Liver (tissue), 9 donors: ENCODE data around the gene KRTAP17-1. TPM values are rescaled to one million over a fixed set of nuclear protein-coding genes. Genes with fewer than 3 reads are reported as not detected.

Experiments used
- DNase-seq: peaks from one replicate; pipeline ENCODE4 v3.0.0-alpha.2; 2017; ENCODE audit warnings: low spot score
- H3K27ac ChIP-seq, 2 donors: one replicate each; pipeline ENCODE4 v1.7.0; 2013; ENCODE audit warnings: inconsistent platforms in 2 of 2, low read length in 2 of 2, control low read depth in 1 of 2, low read depth in 1 of 2, mild to moderate bottlenecking in 1 of 2
- H3K27me3 ChIP-seq, 4 donors: one replicate each; pipeline versions ENCODE4 v1.6.1 to v1.7.0; 2013; ENCODE audit warnings: low read length in 3 of 4, inconsistent platforms in 1 of 4, mild to moderate bottlenecking in 1 of 4, moderate library complexity in 1 of 4; ENCODE audit not compliant: control insufficient read depth in 4 of 4, insufficient read depth in 4 of 4
- H3K36me3 ChIP-seq, 4 donors: one replicate each; pipeline versions ENCODE4 v1.6.1 to v1.7.0; 2013; ENCODE audit warnings: low read length in 3 of 4, mild to moderate bottlenecking in 3 of 4, low read depth in 1 of 4, moderate library complexity in 1 of 4; ENCODE audit not compliant: control insufficient read depth in 4 of 4, insufficient read depth in 3 of 4
- H3K4me1 ChIP-seq, 4 donors: one replicate each; pipeline versions ENCODE4 v1.6.1 to v1.7.0; 2013; ENCODE audit warnings: low read length in 3 of 4, mild to moderate bottlenecking in 3 of 4, moderate library complexity in 1 of 4; ENCODE audit not compliant: control insufficient read depth in 4 of 4, insufficient read depth in 4 of 4
- H3K4me3 ChIP-seq, 3 donors: one replicate each; pipeline versions ENCODE4 v1.6.1 to v1.7.0; 2013; ENCODE audit warnings: low read length in 3 of 3, control low read depth in 1 of 3, low read depth in 1 of 3, mild to moderate bottlenecking in 1 of 3
- H3K9ac ChIP-seq, 2 donors: one replicate each; pipeline ENCODE4 v1.7.0; 2013; ENCODE audit warnings: low read length in 2 of 2, mild to moderate bottlenecking in 2 of 2, moderate library complexity in 2 of 2, control low read depth in 1 of 2, low read depth in 1 of 2
- H3K9me3 ChIP-seq, 4 donors: one replicate each; pipeline versions ENCODE4 v1.6.1 to v1.7.0; 2013; ENCODE audit warnings: low read length in 3 of 4; ENCODE audit not compliant: control insufficient read depth in 4 of 4
- ATF3 ChIP-seq: IDR thresholded peaks from 2 replicates; pipeline ENCODE4 v1.6.1; 2016; ENCODE audit warnings: antibody characterized with exemption
- CTCF ChIP-seq: fragments of 150-350 bp; IDR thresholded peaks from 2 replicates; pipeline ENCODE4 v1.5.1; 2017; ENCODE audit warnings: improper control_type of control experiment, low read depth, low read length; ENCODE audit not compliant: missing input control
- FOXA1 ChIP-seq: IDR thresholded peaks from 2 replicates; pipeline ENCODE4 v1.6.1; 2016; ENCODE audit warnings: antibody characterized with exemption
- FOXA2 ChIP-seq: IDR thresholded peaks from 2 replicates; pipeline ENCODE4 v1.6.1; 2016; ENCODE audit warnings: antibody characterized with exemption
- GABPA ChIP-seq, 2 donors: IDR thresholded peaks in 1 of 2; conservative IDR thresholded peaks in 1 of 2; 2 replicates each; pipeline ENCODE4 v1.6.1; 2016; ENCODE audit warnings: antibody characterized with exemption in 2 of 2, mild to moderate bottlenecking in 1 of 2, moderate library complexity in 1 of 2
- HNF4A ChIP-seq, 2 donors: conservative IDR thresholded peaks; 2 replicates each; pipeline ENCODE4 v1.6.1; 2016; ENCODE audit warnings: antibody characterized with exemption in 2 of 2, mild to moderate bottlenecking in 2 of 2
- HNF4G ChIP-seq: IDR thresholded peaks from 2 replicates; pipeline ENCODE4 v1.6.1; 2016; ENCODE audit warnings: antibody characterized with exemption
- JUND ChIP-seq, 2 donors: IDR thresholded peaks; 2 replicates each; pipeline ENCODE4 v1.6.1; 2016; ENCODE audit warnings: antibody characterized with exemption in 2 of 2
- MAX ChIP-seq: IDR thresholded peaks from 2 replicates; pipeline ENCODE4 v1.6.1; 2016; ENCODE audit warnings: antibody characterized with exemption
- NR2F2 ChIP-seq: IDR thresholded peaks from 2 replicates; pipeline ENCODE4 v1.6.1; 2016; ENCODE audit warnings: antibody characterized with exemption
- REST ChIP-seq: IDR thresholded peaks from 2 replicates; pipeline ENCODE4 v1.6.1; 2016; ENCODE audit warnings: antibody characterized with exemption, mild to moderate bottlenecking
- RXRA ChIP-seq, 2 donors: IDR thresholded peaks; 2 replicates each; pipeline ENCODE4 v1.6.1; 2017 to 2018; ENCODE audit warnings: antibody characterized with exemption in 2 of 2, mild to moderate bottlenecking in 1 of 2
- SP1 ChIP-seq: IDR thresholded peaks from 2 replicates; pipeline ENCODE4 v1.6.1; 2018; ENCODE audit warnings: antibody characterized with exemption, mild to moderate bottlenecking
- TAF1 ChIP-seq: conservative IDR thresholded peaks from 2 replicates; pipeline ENCODE4 v1.6.1; 2016; ENCODE audit warnings: antibody characterized with exemption, mild to moderate bottlenecking
- YY1 ChIP-seq: IDR thresholded peaks from 2 replicates; pipeline ENCODE4 v1.6.1; 2016; ENCODE audit warnings: antibody characterized with exemption, mild to moderate bottlenecking
- ZBTB33 ChIP-seq: IDR thresholded peaks from 2 replicates; pipeline ENCODE4 v1.6.1; 2016; ENCODE audit warnings: antibody characterized with exemption
- WGBS: extraction: QIAGEN DNeasy Blood & Tissue Kit; methylation state at CpG from one replicate; pipeline ENCODE4 v1.1.7; 2013; 5-methylcytosine and 5-hydroxymethylcytosine counted together
- polyA plus RNA-seq, 2 donors: library from polyadenylated mRNA; stranded (reverse) in 1 of 2; unstranded in 1 of 2; fragments of 200-250 nt in 1 of 2; fragments of >200 nt in 1 of 2; fragmentation: Nextera tagmentation in 1 of 2; extraction: Ambion mirVana in 1 of 2; gene quantifications; one replicate each; pipeline versions ENCODE4 v1.2.1 to v1.2.3, GENCODE V29; 2013 to 2015
- total RNA-seq, 2 donors: library from RNA; depleted of rRNA; stranded (reverse); fragments of >200 nt; gene quantifications; one replicate each; pipeline ENCODE4 v1.2.3, GENCODE V29; 2014
- donor health status: healthy.
- donor health status: healthy.
- donor health status: healthy.
- donor health status: healthy.
- donor health status: healthy.

Gene KRTAP17-1
- total and polyA plus RNA-seq, 4 donors, result not detected

GRCh38 chr17:41339571-41340172, 24.2 kb upstream of the KRTAP17-1 start (continued):
- TF ChIP-seq JUND (IDR thresholded peaks at IDR 0.05) (no peak), YY1 (no peak)

GRCh38 chr17:41338961-41339485, 23.5 kb upstream of the KRTAP17-1 start:
- Histone ChIP-seq H3K9me3 (no peaks in the 10 kb centered on the region), H3K27ac (no peak overlapping the region), H3K4me1 (no peaks in the 10 kb centered on the region), H3K27me3 (no peaks in the 10 kb centered on the region), H3K4me3 (no peak overlapping the region), H3K9ac (no peak overlapping the region), H3K36me3 (no peaks in the 10 kb centered on the region)
- no peak for DNase-seq
- TF ChIP-seq ATF3 (no peak), HNF4A (conservative IDR thresholded peaks at IDR 0.05) (no peak), RXRA (IDR thresholded peaks at IDR 0.05) (no peak), REST (no peak), MAX (no peak), SP1 (no peak), CTCF (no peak), HNF4G (no peak)
- 56% methylated on average over 5 of the region's 5 CpGs for WGBS

GRCh38 chr17:41335747-41336146, 20.2 kb upstream of the KRTAP17-1 start:
- H3K4me1 ChIP-seq, result no peaks in the 10 kb centered on the region
- no peak overlapping the region for H3K9ac ChIP-seq
- no peak overlapping the region for H3K27ac ChIP-seq
- H3K9me3 ChIP-seq, result no peaks in the 10 kb centered on the region
- no peak overlapping the region for H3K4me3 ChIP-seq
- WGBS, result 81% methylated on average over 1 of the region's 1 CpG
- no peaks in the 10 kb centered on the region for H3K36me3 ChIP-seq
- H3K27me3 ChIP-seq, result no peaks in the 10 kb centered on the region
- DNase-seq, result no peak
- TF ChIP-seq HNF4A (conservative IDR thresholded peaks at IDR 0.05) (no peak), TAF1 (no peak), MAX (no peak), SP1 (no peak), REST (no peak), FOXA1 (no peak), JUND (IDR thresholded peaks at IDR 0.05) (no peak), YY1 (no peak), ATF3 (no peak), ZBTB33 (no peak), FOXA2 (no peak), GABPA (IDR thresholded peaks at IDR 0.05 in 1 of 2, conservative IDR thresholded peaks at IDR 0.05 in 1 of 2) (no peak), NR2F2 (no peak), HNF4G (no peak)
